Ammon's horn (tissue), 1 donor: ENCODE data around the gene SPRTN.
"Not testable (repeated sequence)": the region's sequence is repeated elsewhere in the genome, so short reads cannot be mapped to it uniquely, and the experiment has no call there.

Experiments used
- DNase-seq: peaks from one replicate; pipeline ENCODE4 v3.0.0-alpha.2; 2016; ENCODE audit warnings: low spot score

The SPRTN gene

DNA sequence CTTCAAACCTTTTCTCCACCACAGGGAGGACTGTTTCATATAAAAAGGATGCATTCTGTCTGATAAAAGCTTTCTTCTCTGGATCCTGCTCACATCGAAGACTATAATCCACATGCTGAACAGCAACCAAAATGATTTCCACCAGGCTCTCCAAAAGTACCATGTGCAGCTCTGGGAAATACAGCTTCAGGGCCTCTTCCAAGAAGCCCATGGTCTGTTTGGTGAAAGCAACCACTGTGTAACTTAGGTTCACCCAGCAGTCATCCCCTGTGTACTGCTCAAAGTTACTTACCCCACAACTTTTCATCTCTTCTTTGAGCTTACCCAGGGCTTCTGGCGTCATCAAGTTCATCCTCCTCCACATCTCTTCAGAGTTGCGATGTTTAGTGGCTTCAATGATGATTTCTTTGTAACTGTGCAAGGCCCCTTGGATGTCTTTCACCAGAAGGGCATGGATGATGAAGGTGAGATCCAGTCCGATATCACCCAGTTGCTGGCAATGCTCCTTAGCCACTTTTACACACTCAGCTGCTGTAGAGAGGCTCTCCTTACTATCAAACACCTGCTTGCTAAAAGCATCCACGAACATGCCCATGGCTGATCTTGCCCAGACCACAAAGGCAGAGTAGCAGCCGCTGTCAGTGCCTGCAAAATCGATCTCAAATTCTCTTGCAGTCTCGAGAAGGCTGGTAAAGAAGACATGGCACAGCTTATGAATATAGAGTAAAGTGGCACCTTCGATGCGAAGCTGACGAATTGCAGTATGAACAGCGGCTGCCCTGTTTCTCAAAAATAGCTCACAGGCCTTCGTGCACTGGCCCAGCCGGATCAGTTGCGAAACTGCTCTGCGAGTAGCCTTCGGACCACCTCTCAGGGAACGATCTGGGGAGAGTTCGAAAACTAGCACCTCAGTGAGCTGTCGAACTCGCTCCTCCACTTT lies 2.2 kb upstream of the SPRTN start:
- DNase-seq, result no peak

DNA sequence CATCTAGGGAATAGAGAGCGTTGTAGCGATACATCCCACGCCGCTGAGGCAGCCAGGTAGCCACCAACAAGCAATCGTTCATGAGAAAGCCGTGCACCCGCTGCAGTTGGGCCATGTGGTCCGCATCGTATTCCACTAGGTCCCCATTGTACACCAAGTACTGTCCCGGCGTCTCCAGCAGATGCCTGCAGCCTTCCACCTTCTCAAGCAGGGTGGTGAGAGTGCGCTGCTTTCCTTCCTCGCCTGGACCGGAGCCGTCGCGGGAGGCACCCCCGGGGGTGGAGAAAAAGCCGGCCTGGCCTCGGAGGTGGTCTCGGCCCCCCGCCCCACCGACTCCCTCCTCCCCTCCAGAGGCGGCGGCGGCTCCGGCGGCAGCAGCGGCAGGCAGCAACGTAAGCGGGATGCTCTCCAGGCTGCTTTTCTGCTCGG lies 1.0 kb upstream of the SPRTN start:
- no peak for DNase-seq

DNA sequence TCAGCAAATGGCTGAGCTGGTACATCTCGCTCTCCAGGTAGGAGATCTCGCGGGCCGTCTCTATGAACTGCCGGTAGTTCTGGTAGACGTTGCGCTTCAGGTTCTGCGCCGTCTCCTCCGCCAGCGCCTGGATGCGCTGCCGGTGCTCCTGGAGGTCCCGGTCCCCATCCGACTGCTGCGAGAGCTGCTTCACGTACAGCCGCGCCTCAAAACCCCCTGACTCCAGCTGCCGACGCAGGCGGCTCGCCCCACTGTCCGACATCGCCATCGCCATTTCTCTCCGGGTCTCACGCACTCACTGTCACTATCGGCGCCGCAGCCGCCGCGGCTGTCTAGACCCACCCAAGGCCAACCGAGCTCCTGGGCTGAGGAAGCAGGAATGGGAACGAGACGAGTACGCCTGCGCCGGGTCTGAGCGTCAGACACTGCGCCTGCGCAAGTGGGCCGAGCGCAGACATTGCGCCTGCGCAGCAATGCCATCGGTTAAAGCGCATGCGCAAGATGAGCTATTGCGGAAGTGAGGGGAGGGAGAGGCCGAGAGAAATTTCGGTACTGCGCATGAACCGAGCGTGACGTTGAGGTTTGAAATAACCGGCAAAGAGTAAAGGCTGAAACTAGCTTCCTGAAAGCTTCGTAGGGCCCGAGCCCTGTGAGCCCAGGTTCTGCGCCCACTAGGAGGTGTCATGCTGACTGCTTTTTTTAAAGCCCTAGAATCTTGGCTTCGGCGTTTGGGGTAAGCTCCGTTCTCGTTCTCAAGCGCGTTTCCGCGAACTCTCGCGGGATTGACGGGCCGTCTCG lies 422 bp upstream of the SPRTN start, which contains the start of gene EXOC8:
TSS of gene EXOC8 (minus strand) at position 381 of the 798 bp plus-strand sequence. CDS start at position 274, 107 bp downstream.
- peak; percentile 98 for DNase-seq

GRCh38 chr1:231340328-231341013 lies 2.4 kb downstream of the SPRTN start:
- no peak for DNase-seq

DNA sequence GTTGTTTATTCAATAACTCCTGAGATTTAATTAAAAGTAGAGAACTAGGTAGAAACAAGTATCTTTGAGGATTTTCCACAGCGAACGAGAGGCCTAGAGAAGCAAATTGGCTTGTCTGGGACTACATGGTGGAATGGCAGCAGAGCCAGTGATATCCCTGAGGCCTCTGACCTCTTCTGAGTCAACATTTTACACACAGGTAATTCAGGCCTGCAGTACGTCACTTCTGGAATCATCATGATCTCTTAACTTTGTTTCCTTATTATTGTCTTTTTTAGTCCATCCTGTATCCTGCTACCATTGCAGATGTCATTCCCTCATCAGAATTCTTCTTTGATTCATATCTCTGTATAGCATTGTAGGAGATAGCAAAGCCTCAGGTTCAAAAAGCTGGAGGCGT lies 9.9 kb downstream of the SPRTN start:
- DNase-seq, result no peak

- DNase-seq, result no peak
Measured at GRCh38 chr1:231348442-231348841, 10.3 kb downstream of the SPRTN start.

GRCh38 chr1:231348856-231349255 lies 10.8 kb downstream of the SPRTN start:
- not testable (repeated sequence) for DNase-seq

- DNase-seq, result no peak
Measured at GRCh38 chr1:231351816-231352215, 13.7 kb downstream of the SPRTN start.

- no peak for DNase-seq
Measured at GRCh38 chr1:231353086-231353485, 15.0 kb downstream of the SPRTN start.

GRCh38 chr1:231354330-231355020 lies 16.4 kb downstream of the SPRTN start:
- no peak for DNase-seq

DNA sequence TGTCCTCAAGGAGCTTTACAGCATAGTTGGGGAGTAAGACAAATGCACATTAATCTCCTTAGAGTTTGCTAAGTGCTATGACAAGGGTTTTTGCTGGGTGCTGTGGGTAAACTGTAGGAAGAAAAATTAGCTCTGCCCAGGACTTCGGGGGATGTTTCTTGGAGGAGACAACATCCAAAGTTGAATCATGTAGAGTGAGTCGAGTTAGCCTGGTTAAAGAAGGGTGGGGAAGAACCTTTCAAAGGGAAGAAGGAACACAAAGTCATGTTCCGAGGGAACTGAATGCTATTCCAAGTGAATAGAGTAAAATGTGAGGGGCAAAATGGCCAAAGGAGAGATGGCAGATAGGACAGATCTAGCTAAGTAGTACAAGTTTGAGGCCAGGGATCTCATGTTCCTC lies 17.1 kb downstream of the SPRTN start:
- no peak for DNase-seq

- DNase-seq, result no peak
Measured at GRCh38 chr1:231357187-231357772, 19.2 kb downstream of the SPRTN start.

GRCh38 chr1:231357831-231358354 lies 19.8 kb downstream of the SPRTN start:
- peak; percentile 75 for DNase-seq

- DNase-seq, result no peak
Measured at GRCh38 chr1:231359113-231359512, 21.0 kb downstream of the SPRTN start.

DNA sequence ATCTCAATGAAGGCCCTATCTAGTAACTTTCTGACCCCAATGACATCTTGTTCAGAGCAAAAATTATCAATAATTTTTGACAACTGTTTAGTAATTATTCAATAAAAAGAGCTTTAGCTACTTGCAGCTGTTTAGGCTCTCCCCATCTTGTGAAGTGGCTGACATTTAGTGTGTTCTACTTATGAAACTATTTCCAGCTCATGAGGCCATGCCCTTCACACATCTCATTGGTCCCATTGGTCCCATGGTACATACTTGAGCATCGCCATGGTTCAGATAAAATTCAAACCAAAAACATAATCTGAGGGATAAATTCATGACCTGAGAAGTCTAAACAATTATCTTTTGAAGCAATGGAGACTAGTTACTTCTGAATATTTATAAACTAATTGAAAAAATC lies 24.2 kb downstream of the SPRTN start:
- DNase-seq, result no peak

- DNase-seq, result no peak
Measured at GRCh38 chr1:231363624-231364023, 25.5 kb downstream of the SPRTN start.

DNA sequence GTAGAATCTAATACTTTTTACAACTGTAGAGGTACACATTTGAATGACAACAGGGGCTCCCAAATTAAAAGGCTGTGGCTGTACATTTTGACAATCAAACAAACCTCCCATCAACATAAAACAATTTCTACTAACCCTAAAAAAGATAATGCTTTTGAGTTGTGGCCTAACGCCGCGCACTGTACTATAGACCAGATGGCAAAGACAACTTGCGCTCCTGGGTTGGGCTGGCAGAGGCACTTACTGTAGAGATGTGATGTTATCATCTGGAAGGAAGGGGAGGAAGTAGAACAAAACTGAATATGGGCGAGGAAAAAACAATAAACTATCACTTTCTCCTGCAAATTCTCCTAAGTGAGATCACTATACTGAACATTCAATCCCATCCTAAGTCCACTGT lies 26.1 kb downstream of the SPRTN start:
- no peak for DNase-seq

DNA sequence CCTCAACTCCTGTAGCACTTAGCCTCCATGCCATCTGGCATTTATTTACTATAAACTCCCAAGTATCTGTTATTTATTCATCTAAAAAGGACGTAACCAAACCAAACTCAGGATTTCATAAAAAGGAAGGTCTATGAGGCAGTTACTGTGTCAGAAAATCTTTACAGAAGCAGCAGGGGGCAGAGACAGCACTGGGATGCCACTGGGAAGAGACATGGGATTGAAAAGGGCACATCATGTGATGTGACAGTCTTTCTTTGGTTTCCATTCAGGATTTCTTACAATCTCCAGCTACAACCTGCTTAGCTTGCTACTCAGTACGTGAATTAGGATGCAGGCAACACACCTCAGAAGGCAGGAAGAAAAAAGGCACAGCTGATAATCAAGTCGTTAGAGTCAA lies 31.2 kb downstream of the SPRTN start:
- DNase-seq, result peak; percentile 61

DNA sequence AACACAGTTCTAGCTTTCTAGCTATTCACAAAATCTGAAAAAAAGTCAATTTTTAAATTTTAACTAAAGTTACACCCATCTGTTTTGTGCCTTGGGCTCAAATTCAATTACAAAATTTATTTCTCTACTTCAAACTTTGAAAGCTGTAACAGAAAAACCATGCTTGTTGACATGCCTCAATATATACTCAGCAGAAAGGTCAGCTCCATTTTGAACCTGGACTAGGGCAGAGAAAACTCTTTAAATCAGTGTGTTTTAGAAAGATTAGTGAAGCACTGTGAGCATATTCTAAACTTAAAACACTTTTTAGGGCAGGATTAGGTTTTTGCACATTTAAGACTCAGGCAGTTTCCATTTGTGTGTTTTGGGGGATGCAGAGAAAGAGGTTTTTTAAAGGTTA lies 34.4 kb downstream of the SPRTN start:
- no peak for DNase-seq

GRCh38 chr1:231374394-231374793 lies 36.3 kb downstream of the SPRTN start:
- DNase-seq, result no peak

- no peak for DNase-seq
Measured at GRCh38 chr1:231376101-231376500, 38.0 kb downstream of the SPRTN start.
